Measurements from ENCODE around the gene GID4.

Gene GID4

DNA sequence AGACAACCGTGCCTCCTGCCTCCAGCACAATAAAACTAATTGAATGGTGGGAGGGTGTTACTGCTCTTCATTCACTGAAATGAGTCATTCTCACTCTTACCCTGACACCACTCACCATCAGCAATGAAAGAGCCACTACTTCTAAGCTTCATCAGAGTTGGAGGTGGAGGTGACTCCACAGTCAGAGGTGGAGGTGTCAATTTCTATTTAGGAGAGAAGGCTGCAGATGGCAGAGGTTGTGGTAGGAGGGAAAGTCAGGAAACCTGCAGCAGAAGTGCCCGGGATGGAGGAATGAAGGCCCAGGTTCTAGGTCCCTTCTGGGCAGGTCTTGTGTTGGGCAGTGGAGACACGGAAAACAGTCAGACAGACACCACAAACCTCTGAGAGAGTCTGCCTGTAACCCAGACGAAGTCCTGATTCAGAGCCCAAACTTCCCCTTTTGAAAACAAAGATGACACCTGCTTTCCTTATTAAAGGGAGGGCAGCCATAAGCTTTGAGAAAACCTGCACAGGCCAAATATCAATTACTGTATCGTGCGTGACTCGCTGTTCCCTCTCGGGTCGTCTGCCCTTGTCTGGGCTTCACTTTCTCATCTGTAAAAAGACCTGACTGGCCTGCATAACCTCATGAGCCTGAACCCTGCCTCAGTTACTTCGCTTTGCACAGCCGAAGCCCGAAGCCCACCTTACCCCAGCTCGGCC is 908 bp upstream of the GID4 start:
- Histone ChIP-seq H3K36me3 (ENCODE audit: control insufficient read depth, insufficient read depth, low read length) (no peaks in the 10 kb centered on the region), H3K9me3 (ENCODE audit: control insufficient read depth, low read length) (no peaks in the 10 kb centered on the region), H3K9ac (ENCODE audit: low read length) (peak overlapping the region; percentile 73), H3K27me3 (ENCODE audit: control insufficient read depth, insufficient read depth, low read length) (no peaks in the 10 kb centered on the region), H3K4me3 (ENCODE audit: low read length) (peak overlapping the region; percentile 53), H3K4me1 (ENCODE audit: control insufficient read depth, insufficient read depth, low read length) (peaks cover 16% of the 10 kb centered on the region)

DNA sequence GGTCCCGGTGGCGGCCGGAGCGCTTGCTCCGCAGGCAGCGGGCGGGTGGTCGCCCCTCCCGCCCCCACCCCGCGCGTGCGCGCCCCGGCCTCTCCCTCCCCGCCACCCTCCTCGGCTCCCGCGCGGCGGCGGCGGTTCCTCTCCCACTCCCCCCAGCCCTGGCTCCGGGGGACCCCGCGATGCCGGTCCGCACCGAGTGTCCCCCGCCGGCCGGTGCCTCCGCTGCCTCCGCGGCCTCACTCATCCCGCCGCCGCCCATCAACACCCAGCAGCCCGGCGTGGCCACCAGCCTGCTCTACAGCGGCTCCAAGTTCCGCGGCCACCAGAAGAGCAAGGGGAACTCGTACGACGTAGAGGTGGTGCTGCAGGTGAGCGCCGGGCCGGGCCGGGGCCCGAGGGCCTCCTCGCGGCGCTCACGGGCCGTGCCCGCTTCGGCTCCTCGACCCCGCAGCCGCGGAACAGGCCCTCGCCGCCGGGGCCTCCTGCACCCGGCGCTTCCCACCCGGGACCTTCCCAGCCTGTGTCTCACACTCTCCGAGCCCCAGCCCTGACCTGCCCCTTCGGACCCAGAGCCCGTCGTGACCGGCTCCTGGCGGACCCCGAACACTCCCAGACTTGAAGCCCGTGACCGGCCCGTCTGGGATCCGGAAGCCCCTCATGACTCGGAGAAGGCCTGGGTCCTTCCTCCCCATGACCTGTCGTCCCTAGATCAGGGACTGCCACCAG is 490 bp downstream of the GID4 start:
- Histone ChIP-seq H3K4me1 (ENCODE audit: control insufficient read depth, insufficient read depth, low read length) (peaks cover 16% of the 10 kb centered on the region), H3K9me3 (ENCODE audit: control insufficient read depth, low read length) (no peaks in the 10 kb centered on the region), H3K9ac (ENCODE audit: low read length) (peak overlapping the region; percentile 75), H3K4me3 (ENCODE audit: low read length) (peak overlapping the region; percentile 53), H3K36me3 (ENCODE audit: control insufficient read depth, insufficient read depth, low read length) (no peaks in the 10 kb centered on the region), H3K27me3 (ENCODE audit: control insufficient read depth, insufficient read depth, low read length) (no peaks in the 10 kb centered on the region)

DNA sequence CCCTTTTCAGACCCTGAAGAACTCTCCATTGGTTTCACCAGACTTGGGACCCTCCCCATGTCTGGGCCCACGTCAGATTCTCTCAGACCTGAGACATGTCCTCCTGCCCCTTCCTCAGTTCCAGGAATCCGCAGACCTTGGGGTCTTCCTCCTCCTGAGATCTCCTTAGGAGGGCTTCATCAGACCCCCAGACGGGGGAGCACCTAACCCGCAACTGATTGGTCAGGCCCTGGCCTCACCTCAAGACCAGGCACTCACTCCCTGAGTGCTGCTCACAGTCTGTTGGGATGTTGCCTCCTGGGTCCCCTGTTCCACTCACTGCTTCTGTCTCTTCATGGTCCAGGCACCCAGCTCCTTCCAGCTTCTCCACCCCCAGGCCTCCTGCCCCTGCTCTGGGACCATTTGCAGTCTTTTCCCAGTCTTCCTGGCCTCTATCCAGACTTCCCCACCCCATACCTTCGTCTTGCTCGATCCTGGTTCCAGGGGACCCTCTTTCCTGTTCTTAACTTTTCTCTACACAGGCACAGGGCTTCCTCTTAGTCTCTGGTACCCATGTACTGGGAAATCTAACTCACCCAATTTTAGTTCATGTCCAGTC is 1.2 kb downstream of the GID4 start:
- peaks cover 16% of the 10 kb centered on the region for H3K4me1 ChIP-seq (ENCODE audit: control insufficient read depth, insufficient read depth, low read length)
- no peaks in the 10 kb centered on the region for H3K27me3 ChIP-seq (ENCODE audit: control insufficient read depth, insufficient read depth, low read length)
- peak overlapping the region; percentile 53 for H3K4me3 ChIP-seq (ENCODE audit: low read length)
- H3K9me3 ChIP-seq (ENCODE audit: control insufficient read depth, low read length), result no peaks in the 10 kb centered on the region
- H3K9ac ChIP-seq (ENCODE audit: low read length), result peak overlapping the region; percentile 75
- H3K36me3 ChIP-seq (ENCODE audit: control insufficient read depth, insufficient read depth, low read length), result no peaks in the 10 kb centered on the region

DNA sequence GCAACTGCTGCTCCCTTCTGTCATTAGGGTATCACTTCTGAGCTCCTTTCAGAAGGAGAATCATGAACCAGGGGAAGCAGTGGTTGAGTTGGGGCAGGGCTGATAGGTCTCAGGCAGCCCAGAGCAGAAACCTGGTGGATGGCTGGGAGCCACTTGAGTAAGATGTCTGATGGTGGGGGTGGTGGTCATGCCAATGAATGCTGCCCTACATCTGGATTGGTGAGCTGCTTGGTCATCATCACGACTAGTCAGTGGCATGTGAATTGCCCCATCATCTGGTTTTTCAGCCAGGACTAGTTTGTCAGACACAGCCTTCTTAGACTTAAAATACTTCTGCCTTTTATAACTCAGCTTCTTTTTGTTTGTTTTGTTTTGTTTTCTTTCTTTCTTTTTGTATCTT is 2.6 kb downstream of the GID4 start:
- H3K27me3 ChIP-seq (ENCODE audit: control insufficient read depth, insufficient read depth, low read length), result no peaks in the 10 kb centered on the region
- H3K4me3 ChIP-seq (ENCODE audit: low read length), result no peak overlapping the region
- no peaks in the 10 kb centered on the region for H3K36me3 ChIP-seq (ENCODE audit: control insufficient read depth, insufficient read depth, low read length)
- H3K4me1 ChIP-seq (ENCODE audit: control insufficient read depth, insufficient read depth, low read length), result peaks cover 16% of the 10 kb centered on the region
- no peak overlapping the region for H3K9ac ChIP-seq (ENCODE audit: low read length)
- no peaks in the 10 kb centered on the region for H3K9me3 ChIP-seq (ENCODE audit: control insufficient read depth, low read length)

DNA sequence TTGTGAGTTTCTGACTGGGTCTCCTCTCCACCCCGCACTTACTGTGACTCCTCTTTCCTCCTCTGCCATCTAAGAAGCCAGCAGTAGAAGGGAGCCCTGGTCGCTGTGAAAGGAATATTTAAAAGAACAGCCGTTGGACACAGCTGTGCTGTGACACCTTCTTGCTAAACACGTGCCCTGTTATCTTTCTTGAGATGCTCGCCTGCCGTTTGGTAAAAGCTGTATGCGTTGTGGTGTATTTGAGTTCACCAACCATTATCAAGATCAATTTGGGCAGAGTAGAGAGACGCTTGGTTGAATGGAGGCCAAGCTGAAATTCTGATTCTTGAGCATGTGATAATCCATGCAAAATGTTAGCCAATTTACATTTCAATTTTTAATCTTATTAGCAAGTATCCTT is 3.8 kb downstream of the GID4 start:
- H3K36me3 ChIP-seq (ENCODE audit: control insufficient read depth, insufficient read depth, low read length), result no peaks in the 10 kb centered on the region
- H3K27me3 ChIP-seq (ENCODE audit: control insufficient read depth, insufficient read depth, low read length), result no peaks in the 10 kb centered on the region
- no peak overlapping the region for H3K4me3 ChIP-seq (ENCODE audit: low read length)
- no peak overlapping the region for H3K9ac ChIP-seq (ENCODE audit: low read length)
- H3K9me3 ChIP-seq (ENCODE audit: control insufficient read depth, low read length), result no peaks in the 10 kb centered on the region
- peaks cover 16% of the 10 kb centered on the region for H3K4me1 ChIP-seq (ENCODE audit: control insufficient read depth, insufficient read depth, low read length)

DNA sequence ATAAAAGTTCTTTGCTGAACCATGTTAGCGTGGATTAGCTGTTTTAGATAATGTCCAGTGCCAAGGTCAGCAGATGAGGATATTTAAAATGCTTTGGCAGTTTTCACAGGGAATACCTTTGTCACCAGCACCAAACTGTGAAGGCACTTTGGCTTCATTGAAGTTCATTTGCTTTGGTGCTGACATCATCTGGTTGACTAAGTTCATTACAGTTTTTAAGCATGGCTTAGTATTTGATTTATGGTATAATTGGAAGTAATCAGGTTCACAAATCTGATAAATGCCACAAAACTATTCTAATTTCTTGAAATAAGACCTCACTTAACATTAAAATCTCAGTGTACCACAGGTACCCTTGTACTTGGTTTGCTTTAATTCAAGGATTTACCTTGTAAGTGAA is 4.3 kb downstream of the GID4 start:
- Histone ChIP-seq H3K9me3 (ENCODE audit: control insufficient read depth, low read length) (no peaks in the 10 kb centered on the region), H3K27me3 (ENCODE audit: control insufficient read depth, insufficient read depth, low read length) (no peaks in the 10 kb centered on the region), H3K9ac (ENCODE audit: low read length) (no peak overlapping the region), H3K4me1 (ENCODE audit: control insufficient read depth, insufficient read depth, low read length) (peaks cover 12% of the 10 kb centered on the region), H3K36me3 (ENCODE audit: control insufficient read depth, insufficient read depth, low read length) (no peaks in the 10 kb centered on the region), H3K4me3 (ENCODE audit: low read length) (no peak overlapping the region)

DNA sequence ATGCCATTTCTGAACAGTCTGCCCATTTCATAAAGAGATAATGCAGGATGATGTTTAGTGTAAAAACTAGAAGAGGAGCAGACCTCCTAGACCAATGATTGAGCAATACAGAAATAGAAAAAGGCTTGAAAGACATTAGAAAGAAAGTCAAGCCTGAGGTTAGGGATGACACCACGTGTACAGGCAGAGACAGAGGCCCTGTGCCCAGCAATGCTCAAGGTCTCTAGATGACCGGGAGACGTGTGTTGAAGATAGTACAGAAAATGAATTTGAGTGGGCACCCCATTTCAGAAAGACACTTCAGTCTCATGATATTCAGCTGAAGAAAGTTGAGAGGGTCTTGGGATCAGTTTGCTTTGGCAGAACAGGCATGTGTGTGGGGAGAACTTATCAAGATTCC is 5.4 kb downstream of the GID4 start:
- no peak overlapping the region for H3K4me3 ChIP-seq (ENCODE audit: low read length)
- no peak overlapping the region for H3K9ac ChIP-seq (ENCODE audit: low read length)

DNA sequence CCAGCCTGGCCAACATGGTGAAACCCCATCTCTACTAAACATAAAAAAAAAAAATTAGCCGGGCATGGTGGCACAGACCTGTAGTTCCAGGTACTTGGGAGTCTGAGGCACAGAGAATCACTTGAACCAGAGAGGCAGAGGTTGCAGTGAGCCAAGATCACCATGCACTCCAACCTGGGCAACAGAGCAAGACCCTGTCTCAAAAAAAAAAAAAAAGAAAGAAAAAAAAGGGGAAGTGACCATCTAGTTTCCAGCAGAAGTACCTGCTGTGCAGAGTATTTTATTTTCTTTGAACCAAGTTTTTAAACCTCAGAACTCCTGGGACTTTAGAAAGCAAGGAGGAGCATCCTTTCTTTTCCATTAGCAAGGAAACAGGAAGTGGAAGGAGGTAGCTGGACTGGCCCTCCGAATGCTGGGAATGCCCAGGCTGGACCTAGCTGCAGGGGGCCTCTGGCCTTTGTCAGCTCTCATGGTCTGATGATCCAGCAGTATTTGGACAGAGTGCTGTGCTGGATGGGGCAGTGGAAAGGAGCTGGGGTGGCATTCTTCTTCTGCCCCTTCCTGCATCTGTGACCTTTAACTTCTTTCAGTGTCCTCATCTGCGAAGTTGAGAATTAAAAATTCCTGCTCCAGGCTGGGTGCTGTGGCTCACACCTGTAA is 6.6 kb downstream of the GID4 start:
- Histone ChIP-seq H3K4me3 (ENCODE audit: low read length) (no peak overlapping the region), H3K4me1 (ENCODE audit: control insufficient read depth, insufficient read depth, low read length) (peaks cover 2% of the 10 kb centered on the region), H3K27me3 (ENCODE audit: control insufficient read depth, insufficient read depth, low read length) (no peaks in the 10 kb centered on the region), H3K9me3 (ENCODE audit: control insufficient read depth, low read length) (no peaks in the 10 kb centered on the region), H3K9ac (ENCODE audit: low read length) (no peak overlapping the region), H3K36me3 (ENCODE audit: control insufficient read depth, insufficient read depth, low read length) (no peaks in the 10 kb centered on the region)

More for the DNA sequence above, 5.4 kb downstream of the GID4 start:
- Histone ChIP-seq H3K27me3 (ENCODE audit: control insufficient read depth, insufficient read depth, low read length) (no peaks in the 10 kb centered on the region), H3K9me3 (ENCODE audit: control insufficient read depth, low read length) (no peaks in the 10 kb centered on the region), H3K4me1 (ENCODE audit: control insufficient read depth, insufficient read depth, low read length) (peaks cover 12% of the 10 kb centered on the region), H3K36me3 (ENCODE audit: control insufficient read depth, insufficient read depth, low read length) (no peaks in the 10 kb centered on the region)

DNA sequence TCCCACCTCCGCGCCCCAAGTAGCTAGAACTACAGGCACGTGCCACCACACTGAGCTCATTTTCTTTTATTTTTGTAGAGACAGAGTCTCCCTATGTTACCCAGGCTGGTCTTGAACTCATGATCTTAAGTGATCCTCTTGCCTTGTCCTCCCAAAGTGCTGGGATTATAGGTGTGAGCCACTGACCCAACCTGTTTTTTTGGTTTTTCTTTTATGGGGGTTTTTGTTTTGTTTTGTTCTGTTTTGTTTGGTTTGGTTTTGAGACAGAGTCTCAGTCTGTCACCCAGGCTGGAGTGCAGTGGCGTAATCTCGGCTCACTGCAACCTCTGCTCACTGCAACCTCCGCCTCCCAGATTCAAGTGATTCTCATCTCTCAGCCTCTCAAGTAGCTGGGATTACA is 16.4 kb downstream of the GID4 start:
- Histone ChIP-seq H3K9me3 (ENCODE audit: control insufficient read depth, low read length) (no peaks in the 10 kb centered on the region), H3K27me3 (ENCODE audit: control insufficient read depth, insufficient read depth, low read length) (no peaks in the 10 kb centered on the region), H3K36me3 (ENCODE audit: control insufficient read depth, insufficient read depth, low read length) (peaks cover 4% of the 10 kb centered on the region), H3K4me3 (ENCODE audit: low read length) (no peak overlapping the region), H3K4me1 (ENCODE audit: control insufficient read depth, insufficient read depth, low read length) (no peaks in the 10 kb centered on the region), H3K9ac (ENCODE audit: low read length) (no peak overlapping the region)

DNA sequence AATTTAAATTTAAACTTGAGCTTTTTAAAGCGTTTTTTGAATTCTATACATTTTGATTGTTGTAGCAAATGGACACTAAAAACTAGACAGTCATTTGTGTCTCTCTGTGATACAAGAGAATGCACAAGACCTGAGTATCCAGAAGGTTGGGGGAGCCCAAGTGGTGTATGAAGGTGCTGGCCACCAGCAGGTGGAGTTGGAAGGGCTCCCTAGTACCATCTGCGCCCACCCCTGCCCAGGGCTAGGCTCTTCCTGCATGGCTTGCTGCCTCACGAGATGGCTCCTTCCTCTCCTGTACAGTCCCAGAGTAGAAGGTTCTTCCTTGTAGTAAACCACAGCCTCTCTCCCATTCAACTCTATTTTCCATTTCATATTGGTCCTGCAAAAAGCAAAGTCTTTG is 17.0 kb downstream of the GID4 start:
- Histone ChIP-seq H3K4me1 (ENCODE audit: control insufficient read depth, insufficient read depth, low read length) (no peaks in the 10 kb centered on the region), H3K4me3 (ENCODE audit: low read length) (no peak overlapping the region), H3K9ac (ENCODE audit: low read length) (no peak overlapping the region), H3K9me3 (ENCODE audit: control insufficient read depth, low read length) (no peaks in the 10 kb centered on the region), H3K36me3 (ENCODE audit: control insufficient read depth, insufficient read depth, low read length) (peaks cover 4% of the 10 kb centered on the region), H3K27me3 (ENCODE audit: control insufficient read depth, insufficient read depth, low read length) (no peaks in the 10 kb centered on the region)

DNA sequence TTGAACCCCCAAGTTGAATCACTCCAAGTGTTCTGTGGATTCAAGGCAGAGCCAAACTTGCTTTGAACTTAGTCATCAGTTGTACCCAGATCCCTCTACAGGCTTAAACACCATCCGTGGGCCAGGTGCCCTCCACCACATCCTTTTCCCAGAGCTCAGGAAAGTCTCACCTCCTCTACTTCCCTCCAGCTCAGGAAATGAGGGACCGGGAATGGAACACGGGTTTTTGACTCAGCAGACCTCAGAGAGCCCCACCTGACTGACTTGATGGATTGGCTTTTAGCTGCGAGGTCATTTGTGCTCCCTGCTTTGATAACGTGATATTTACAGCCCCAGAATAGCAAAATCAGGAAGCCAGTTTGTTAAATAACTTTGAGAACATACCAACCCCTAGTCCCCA is 20.1 kb downstream of the GID4 start:
- Histone ChIP-seq H3K9me3 (ENCODE audit: control insufficient read depth, low read length) (no peaks in the 10 kb centered on the region), H3K27me3 (ENCODE audit: control insufficient read depth, insufficient read depth, low read length) (no peaks in the 10 kb centered on the region), H3K4me3 (ENCODE audit: low read length) (no peak overlapping the region), H3K9ac (ENCODE audit: low read length) (no peak overlapping the region), H3K36me3 (ENCODE audit: control insufficient read depth, insufficient read depth, low read length) (peaks cover 2% of the 10 kb centered on the region), H3K4me1 (ENCODE audit: control insufficient read depth, insufficient read depth, low read length) (no peaks in the 10 kb centered on the region)

DNA sequence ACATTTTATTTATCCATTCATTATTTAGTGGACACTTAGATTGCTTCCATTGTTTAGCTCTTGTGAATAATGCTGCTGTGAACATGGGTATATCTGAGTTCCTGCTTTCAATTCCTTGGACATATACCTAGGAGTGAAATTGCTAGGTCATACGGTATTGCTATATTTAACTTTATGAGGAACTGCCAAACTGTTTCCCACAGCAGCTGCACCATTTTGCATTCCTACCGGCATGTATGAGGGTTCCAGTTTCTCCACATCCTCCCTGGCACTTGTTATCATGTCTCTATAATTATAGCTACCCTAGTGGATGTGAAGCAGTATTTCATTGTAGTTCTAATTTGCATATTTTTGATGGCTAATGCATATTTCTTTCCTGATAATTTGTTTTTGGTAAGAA is 24.8 kb downstream of the GID4 start:
- no peaks in the 10 kb centered on the region for H3K36me3 ChIP-seq (ENCODE audit: control insufficient read depth, insufficient read depth, low read length)

More for the DNA sequence above, 24.8 kb downstream of the GID4 start:
- Histone ChIP-seq H3K4me1 (ENCODE audit: control insufficient read depth, insufficient read depth, low read length) (no peaks in the 10 kb centered on the region), H3K9ac (ENCODE audit: low read length) (no peak overlapping the region), H3K4me3 (ENCODE audit: low read length) (no peak overlapping the region), H3K27me3 (ENCODE audit: control insufficient read depth, insufficient read depth, low read length) (no peaks in the 10 kb centered on the region), H3K9me3 (ENCODE audit: control insufficient read depth, low read length) (no peaks in the 10 kb centered on the region)

Data from mucosa of stomach (tissue), 1 donor.